ENCODE data around the gene ATP2A2.
"Not testable (repeated sequence)": the region's sequence is repeated elsewhere in the genome, so short reads cannot be mapped to it uniquely, and the experiment has no call there.

ATP2A2 gene

DNA sequence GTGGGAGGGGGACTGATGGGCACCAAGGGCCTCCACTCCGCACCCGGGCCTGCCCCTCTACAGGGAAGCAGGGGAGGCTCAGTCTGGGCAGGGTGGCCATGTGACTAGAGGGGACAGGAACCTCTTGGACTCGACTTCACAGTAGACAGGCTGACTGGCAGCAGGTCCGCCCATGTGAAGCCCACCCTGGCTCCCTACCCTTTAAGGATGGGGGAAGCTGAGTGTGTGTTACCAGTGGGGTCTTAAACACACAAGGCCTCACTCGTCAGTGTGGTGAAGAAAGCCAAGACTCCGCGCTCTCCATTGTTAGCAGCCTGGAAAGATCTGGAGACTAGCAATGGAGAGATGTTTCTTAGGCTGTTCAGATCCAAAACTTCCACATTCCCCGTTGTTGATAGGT, 70.1 kb downstream of the ATP2A2 start:
- no peak overlapping the region for H3K4me3 ChIP-seq (ENCODE audit: low read depth, low read length)
- TF ChIP-seq, protein P1, sequence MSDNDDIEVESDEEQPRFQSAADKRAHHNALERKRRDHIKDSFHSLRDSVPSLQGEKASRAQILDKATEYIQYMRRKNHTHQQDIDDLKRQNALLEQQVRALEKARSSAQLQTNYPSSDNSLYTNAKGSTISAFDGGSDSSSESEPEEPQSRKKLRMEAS (IDR thresholded peaks at IDR 0.05; ENCODE audit: low read depth, low read length): no peak
- TF ChIP-seq POLR2A (IDR thresholded peaks at IDR 0.05; ENCODE audit: extremely low read depth, insufficient read length): no peak
- TF ChIP-seq MYC (IDR thresholded peaks at IDR 0.05; ENCODE audit: low read depth, low read length): no peak
- TF ChIP-seq, protein P2, sequence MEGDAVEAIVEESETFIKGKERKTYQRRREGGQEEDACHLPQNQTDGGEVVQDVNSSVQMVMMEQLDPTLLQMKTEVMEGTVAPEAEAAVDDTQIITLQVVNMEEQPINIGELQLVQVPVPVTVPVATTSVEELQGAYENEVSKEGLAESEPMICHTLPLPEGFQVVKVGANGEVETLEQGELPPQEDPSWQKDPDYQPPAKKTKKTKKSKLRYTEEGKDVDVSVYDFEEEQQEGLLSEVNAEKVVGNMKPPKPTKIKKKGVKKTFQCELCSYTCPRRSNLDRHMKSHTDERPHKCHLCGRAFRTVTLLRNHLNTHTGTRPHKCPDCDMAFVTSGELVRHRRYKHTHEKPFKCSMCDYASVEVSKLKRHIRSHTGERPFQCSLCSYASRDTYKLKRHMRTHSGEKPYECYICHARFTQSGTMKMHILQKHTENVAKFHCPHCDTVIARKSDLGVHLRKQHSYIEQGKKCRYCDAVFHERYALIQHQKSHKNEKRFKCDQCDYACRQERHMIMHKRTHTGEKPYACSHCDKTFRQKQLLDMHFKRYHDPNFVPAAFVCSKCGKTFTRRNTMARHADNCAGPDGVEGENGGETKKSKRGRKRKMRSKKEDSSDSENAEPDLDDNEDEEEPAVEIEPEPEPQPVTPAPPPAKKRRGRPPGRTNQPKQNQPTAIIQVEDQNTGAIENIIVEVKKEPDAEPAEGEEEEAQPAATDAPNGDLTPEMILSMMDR (IDR thresholded peaks at IDR 0.05; ENCODE audit: low read depth, low read length): no peak
- no peak for DNase-seq (ENCODE audit: low read depth)

DNA sequence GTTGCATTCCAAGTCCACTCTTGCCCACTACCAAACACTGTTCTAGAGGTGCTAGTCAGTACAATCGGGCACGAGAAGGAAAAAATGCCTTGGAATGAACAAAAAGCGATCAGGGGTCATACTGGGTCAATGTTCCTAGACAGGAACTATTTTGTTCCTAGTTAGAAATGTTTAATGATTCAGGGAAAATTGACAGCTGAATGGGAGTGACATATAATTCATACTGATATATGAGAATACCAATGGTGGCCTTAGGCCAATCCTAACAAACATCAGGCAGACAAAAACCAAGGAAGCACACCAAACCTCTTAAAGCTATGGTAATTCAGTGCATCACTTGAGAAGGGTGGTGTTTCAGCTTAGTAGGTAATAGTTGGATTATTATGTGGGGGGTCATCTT, 71.4 kb downstream of the ATP2A2 start:
- DNase-seq (ENCODE audit: low read depth): no peak
- TF ChIP-seq, protein P1 (IDR thresholded peaks at IDR 0.05; ENCODE audit: low read depth, low read length): no peak
- TF ChIP-seq POLR2A (IDR thresholded peaks at IDR 0.05; ENCODE audit: extremely low read depth, insufficient read length): no peak
- no peak for TF ChIP-seq MYC (IDR thresholded peaks at IDR 0.05; ENCODE audit: low read depth, low read length)
- TF ChIP-seq, protein P2 (IDR thresholded peaks at IDR 0.05; ENCODE audit: low read depth, low read length): no peak
- no peak overlapping the region for H3K4me3 ChIP-seq (ENCODE audit: low read depth, low read length)

DNA sequence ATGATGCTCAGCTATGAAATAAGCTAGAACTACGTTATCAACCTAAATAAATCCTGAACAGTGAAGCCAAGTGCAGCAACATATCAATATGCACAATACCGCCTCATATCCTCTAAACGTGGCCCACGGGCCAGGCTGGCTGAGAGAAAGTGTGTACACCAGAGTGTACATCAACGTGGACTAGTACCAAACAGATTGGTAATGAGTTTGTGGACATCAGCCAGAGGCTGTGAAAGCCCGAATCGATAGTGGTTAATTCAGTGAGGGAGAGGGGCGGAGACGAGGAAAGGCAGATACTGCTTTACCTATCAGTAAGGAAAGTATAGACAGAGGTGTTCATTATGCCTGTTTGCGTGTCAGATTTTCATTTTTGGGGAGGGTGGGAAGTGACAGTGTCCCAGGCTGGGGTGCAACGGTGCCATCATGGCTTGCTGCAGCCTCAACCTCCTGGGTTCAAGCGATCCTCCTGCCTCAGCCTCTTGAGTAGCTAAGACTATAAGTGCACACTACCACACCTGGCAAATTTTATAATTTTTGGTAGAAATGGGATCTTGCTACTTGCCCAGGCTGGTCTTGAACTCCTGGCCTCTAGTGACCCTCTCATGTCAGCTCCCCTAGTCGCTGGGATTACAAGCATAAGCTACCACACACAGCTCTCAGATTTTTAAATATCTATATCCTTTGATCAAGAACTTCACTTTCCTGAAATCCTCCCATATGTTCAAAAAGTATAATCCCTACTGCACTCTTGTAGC, 72.3 kb downstream of the ATP2A2 start:
- TF ChIP-seq MYC (IDR thresholded peaks at IDR 0.05; ENCODE audit: low read depth, low read length) (no peak), POLR2A (IDR thresholded peaks at IDR 0.05; ENCODE audit: extremely low read depth, insufficient read length) (no peak)
- TF ChIP-seq, protein P2 (IDR thresholded peaks at IDR 0.05; ENCODE audit: low read depth, low read length): no peak
- TF ChIP-seq, protein P1 (IDR thresholded peaks at IDR 0.05; ENCODE audit: low read depth, low read length): no peak
- no peak overlapping the region for H3K4me3 ChIP-seq (ENCODE audit: low read depth, low read length)
- DNase-seq (ENCODE audit: low read depth): no peak

DNA sequence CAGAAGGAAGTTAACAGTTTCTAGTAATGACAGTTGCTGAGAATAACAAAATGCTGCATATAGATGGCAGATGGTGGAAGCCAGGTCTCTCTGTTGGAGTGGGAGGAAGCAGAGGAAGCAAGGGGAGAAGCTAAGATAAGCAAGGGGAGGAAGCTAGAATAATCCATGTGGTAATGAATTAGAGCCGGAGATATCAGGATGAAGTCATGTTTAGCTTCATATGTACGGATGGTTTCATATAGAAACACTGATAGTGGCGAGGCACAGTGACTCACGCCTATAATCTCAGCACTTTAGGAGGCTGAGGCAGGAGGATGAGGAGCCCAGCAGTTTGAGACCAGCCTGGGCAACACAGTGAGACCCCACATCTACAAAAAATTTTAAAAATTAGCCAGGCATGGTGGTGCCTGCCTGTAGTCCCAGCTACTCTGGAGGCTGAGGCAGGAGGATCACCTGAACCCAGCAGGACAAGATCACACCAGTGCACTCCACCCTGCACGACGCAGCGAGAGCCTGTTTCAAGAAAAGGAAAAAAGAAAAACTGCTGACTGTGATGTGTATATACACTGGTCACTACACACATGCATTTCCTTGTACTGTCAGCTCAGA, 73.2 kb downstream of the ATP2A2 start:
- peak; percentile 52 for DNase-seq (ENCODE audit: low read depth)
- no peak overlapping the region for H3K4me3 ChIP-seq (ENCODE audit: low read depth, low read length)
- TF ChIP-seq, protein P1 (IDR thresholded peaks at IDR 0.05; ENCODE audit: low read depth, low read length): 0 out of 2 replicates have a peak, but pooled peaks have one; percentile 15
- TF ChIP-seq, protein P2 (IDR thresholded peaks at IDR 0.05; ENCODE audit: low read depth, low read length): no peak
- no peak for TF ChIP-seq POLR2A (IDR thresholded peaks at IDR 0.05; ENCODE audit: extremely low read depth, insufficient read length)

DNA sequence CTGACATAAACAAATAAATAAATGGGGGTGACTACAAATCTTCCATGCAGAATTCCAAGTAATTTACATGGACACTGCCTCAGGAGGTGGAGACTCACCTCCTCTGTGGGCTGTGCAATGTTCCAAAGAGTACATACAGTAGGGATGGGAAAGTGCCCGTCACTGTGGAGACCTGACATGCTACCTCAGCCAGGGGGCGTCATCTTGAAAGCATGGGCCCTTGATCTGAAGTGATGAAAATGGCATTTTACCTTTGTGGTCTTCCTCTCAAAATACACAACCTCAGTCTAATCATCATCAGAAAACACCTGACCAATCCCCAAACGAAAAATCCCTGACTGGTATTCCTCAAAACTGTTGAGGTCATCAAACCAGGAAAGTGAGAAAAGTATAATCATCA, 74.0 kb downstream of the ATP2A2 start:
- H3K4me3 ChIP-seq (ENCODE audit: low read depth, low read length): no peak overlapping the region
- peak; percentile 62 for DNase-seq (ENCODE audit: low read depth)
- TF ChIP-seq, protein P2 (IDR thresholded peaks at IDR 0.05; ENCODE audit: low read depth, low read length): peak; percentile 88
- TF ChIP-seq, protein P1 (IDR thresholded peaks at IDR 0.05; ENCODE audit: low read depth, low read length): no peak

DNA sequence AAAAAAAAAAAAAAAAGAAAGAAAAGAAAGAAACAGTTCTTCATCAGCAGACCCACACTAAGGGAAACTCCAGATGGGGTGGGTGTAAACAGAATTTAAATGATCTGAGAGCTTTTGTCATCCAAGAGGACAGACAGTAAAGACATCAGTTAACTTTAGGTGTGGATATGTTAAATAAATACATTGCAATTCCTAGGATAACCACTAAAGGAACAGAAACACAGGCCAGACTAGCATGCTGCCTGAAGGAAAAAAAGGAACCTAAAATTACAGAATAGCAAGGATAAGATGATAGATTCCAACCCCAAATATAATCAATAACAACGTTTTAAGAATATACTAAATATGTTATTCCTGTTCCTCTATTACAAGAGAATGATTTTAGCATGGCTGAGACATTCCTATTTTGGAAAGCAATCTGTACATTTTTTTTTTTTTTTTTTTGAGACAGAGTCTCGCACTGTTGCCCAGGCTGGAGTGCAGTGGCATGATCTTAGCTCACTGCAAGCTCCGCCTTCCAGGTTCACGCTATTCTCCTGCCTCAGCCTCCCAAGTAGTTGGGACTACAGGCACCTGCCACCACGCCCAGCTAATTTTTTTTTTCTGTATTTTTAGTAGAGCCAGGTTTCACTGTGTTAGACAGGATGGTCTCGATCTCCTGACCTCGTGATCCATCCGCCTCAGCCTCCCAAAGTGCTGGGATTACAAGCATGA, 77.5 kb downstream of the ATP2A2 start:
- DNase-seq (ENCODE audit: low read depth): peak; percentile 43
- H3K4me3 ChIP-seq (ENCODE audit: low read depth, low read length): not testable (repeated sequence)
